Measurements from ENCODE around the gene GRIK5.

The GRIK5 gene

GRCh38 chr19:42089772-42090171 is 19.8 kb upstream of the GRIK5 start:
- peaks cover 11% of the 10 kb centered on the region; the same call in 1 of the 2 replicates for H3K36me3 ChIP-seq (ENCODE audit: insufficient read depth, low read length)
- peaks cover 31% of the 10 kb centered on the region for H3K4me1 ChIP-seq (ENCODE audit: insufficient read depth, low read length, severe bottlenecking)
- H3K9me3 ChIP-seq (ENCODE audit: low read length): no peaks in the 10 kb centered on the region
- TF ChIP-seq CTCF (IDR thresholded peaks at IDR 0.05; ENCODE audit: low read length): no peak
- TF ChIP-seq EZH2 (IDR thresholded peaks at IDR 0.05; ENCODE audit: borderline replicate concordance, low read length): no peak
- no peaks in the 10 kb centered on the region for H3K27me3 ChIP-seq (ENCODE audit: insufficient read depth, low read length)
- no peaks in the 10 kb centered on the region for H3K9me2 ChIP-seq (ENCODE audit: low read depth, low read length)
- no peak overlapping the region for H3K27ac ChIP-seq (ENCODE audit: low read depth, low read length, poor library complexity, severe bottlenecking)
- no peaks in the 10 kb centered on the region for H3F3A ChIP-seq (ENCODE audit: insufficient read depth, low read length)
- no peak overlapping the region for H3K4me3 ChIP-seq (ENCODE audit: low read depth, low read length, poor library complexity, severe bottlenecking)
- H3K9ac ChIP-seq (ENCODE audit: low read length): no peak overlapping the region
- no peak overlapping the region for H3K4me2 ChIP-seq (ENCODE audit: low read length)
- no peaks in the 10 kb centered on the region for H3K79me2 ChIP-seq (ENCODE audit: insufficient read depth, low read length)
- no peak overlapping the region for H2AFZ ChIP-seq (ENCODE audit: low read length)
- H4K20me1 ChIP-seq (ENCODE audit: insufficient read depth, low read length): no peaks in the 10 kb centered on the region

- Histone ChIP-seq H3K36me3 (ENCODE audit: insufficient read depth, low read length) (peaks cover 6% of the 10 kb centered on the region; the same call in 1 of the 2 replicates), H3K79me2 (ENCODE audit: insufficient read depth, low read length) (no peaks in the 10 kb centered on the region), H3K27ac (ENCODE audit: low read depth, low read length, poor library complexity, severe bottlenecking) (no peak overlapping the region), H3K4me2 (ENCODE audit: low read length) (no peak overlapping the region), H2AFZ (ENCODE audit: low read length) (no peak overlapping the region), H3K4me1 (ENCODE audit: insufficient read depth, low read length, severe bottlenecking) (peaks cover 31% of the 10 kb centered on the region), H3K4me3 (ENCODE audit: low read depth, low read length, poor library complexity, severe bottlenecking) (no peak overlapping the region), H3K9ac (ENCODE audit: low read length) (no peak overlapping the region), H3K9me3 (ENCODE audit: low read length) (no peaks in the 10 kb centered on the region), H3K27me3 (ENCODE audit: insufficient read depth, low read length) (no peaks in the 10 kb centered on the region), H3K9me2 (ENCODE audit: low read depth, low read length) (no peaks in the 10 kb centered on the region), H4K20me1 (ENCODE audit: insufficient read depth, low read length) (no peaks in the 10 kb centered on the region), H3F3A (ENCODE audit: insufficient read depth, low read length) (no peaks in the 10 kb centered on the region)
- no peak for TF ChIP-seq EZH2 (IDR thresholded peaks at IDR 0.05; ENCODE audit: borderline replicate concordance, low read length)
- TF ChIP-seq CTCF (IDR thresholded peaks at IDR 0.05; ENCODE audit: low read length): no peak
Measured at GRCh38 chr19:42089191-42089750, 19.3 kb upstream of the GRIK5 start.

GRCh38 chr19:42088471-42089190 is 18.6 kb upstream of the GRIK5 start:
- peaks cover under 1% of the 10 kb centered on the region; the same call in 1 of the 2 replicates for H3K36me3 ChIP-seq (ENCODE audit: insufficient read depth, low read length)
- no peaks in the 10 kb centered on the region for H3K27me3 ChIP-seq (ENCODE audit: insufficient read depth, low read length)
- H3K27ac ChIP-seq (ENCODE audit: low read depth, low read length, poor library complexity, severe bottlenecking): no peak overlapping the region
- H4K20me1 ChIP-seq (ENCODE audit: insufficient read depth, low read length): no peaks in the 10 kb centered on the region
- H3F3A ChIP-seq (ENCODE audit: insufficient read depth, low read length): no peaks in the 10 kb centered on the region
- no peak overlapping the region for H2AFZ ChIP-seq (ENCODE audit: low read length)
- no peaks in the 10 kb centered on the region for H3K79me2 ChIP-seq (ENCODE audit: insufficient read depth, low read length)
- no peak overlapping the region for H3K4me2 ChIP-seq (ENCODE audit: low read length)
- H3K9me3 ChIP-seq (ENCODE audit: low read length): no peaks in the 10 kb centered on the region
- no peak overlapping the region for H3K4me3 ChIP-seq (ENCODE audit: low read depth, low read length, poor library complexity, severe bottlenecking)
- H3K4me1 ChIP-seq (ENCODE audit: insufficient read depth, low read length, severe bottlenecking): peaks cover 31% of the 10 kb centered on the region
- no peak overlapping the region for H3K9ac ChIP-seq (ENCODE audit: low read length)
- TF ChIP-seq EZH2 (IDR thresholded peaks at IDR 0.05; ENCODE audit: borderline replicate concordance, low read length): no peak
- TF ChIP-seq CTCF (IDR thresholded peaks at IDR 0.05; ENCODE audit: low read length): no peak
- H3K9me2 ChIP-seq (ENCODE audit: low read depth, low read length): no peaks in the 10 kb centered on the region

Data from OCI-LY1 (cell line).